Activated naive CD4-positive, alpha-beta T cell treated with anti-CD3 and anti-CD28 coated beads, Interleukin-2, amount 10 ng/mL, durations not matched to agents 5 hours and 36 hours (primary cell): ENCODE measurements around the gene C6orf58. TPM values are rescaled to one million over a fixed set of nuclear protein-coding genes. Genes with fewer than 3 reads are reported as not detected.

Experiments
- total RNA-seq, 2 experiments: library from RNA; stranded (reverse); gene quantifications; one replicate each; pipeline ENCODE4 v1.2.3, GENCODE V29; 2021

Gene C6orf58
- total RNA-seq, result not detected

GRCh38 chr6:127576874-127577273, at the start of gene C6orf58:
Gene C6orf58, plus strand, starts transcription at chr6:127577174. Its CDS starts 12 bp downstream, at chr6:127577186.

Other genes with a start within 250 kb of the C6orf58 start
- gene ECHDC1, start 233.6 kb upstream of the C6orf58 start, total RNA-seq, result 10 to 100 TPM; 35.7 to 36.9 TPM
- 1 to 10 TPM; 3.4 to 4.1 TPM for gene KIAA0408, start 117.8 kb upstream of the C6orf58 start, total RNA-seq